HG02571 (cell line): Measurements from ENCODE around the gene CRHR2.

Source experiments
- ATAC-seq: cut with Tn5 transposase; IDR thresholded peaks from one replicate; pipeline ENCODE4 v1.9.1; 2021; ENCODE audit warnings: mild to moderate bottlenecking, moderate library complexity; ENCODE audit not compliant: unreplicated experiment

CRHR2 gene

GRCh38 chr7:30707391-30708357, 25.4 kb upstream of the CRHR2 start:
- no peak for ATAC-seq

DNA sequence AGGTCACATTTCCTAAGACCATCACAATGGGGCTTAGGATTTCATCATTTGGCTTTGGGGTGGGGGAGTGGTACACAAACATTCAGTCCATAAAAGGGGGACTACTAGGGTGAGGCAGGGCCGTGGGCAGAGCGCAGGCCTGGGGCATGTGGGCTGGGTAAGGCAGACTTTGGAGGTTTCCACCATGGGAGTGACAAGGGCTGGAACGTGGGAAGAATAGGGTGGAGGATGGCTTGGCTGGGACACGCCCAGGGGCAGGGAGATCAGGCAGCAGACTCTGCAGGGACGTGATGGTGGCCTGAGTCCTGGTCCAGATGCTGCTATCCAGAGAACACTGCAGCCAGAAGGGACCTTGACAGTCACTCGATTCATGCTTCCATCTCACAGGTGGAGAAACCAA, 24.7 kb upstream of the CRHR2 start:
- ATAC-seq: no peak

GRCh38 chr7:30706316-30706715, 24.1 kb upstream of the CRHR2 start:
- ATAC-seq: no peak

- ATAC-seq: no peak
Observed at GRCh38 chr7:30705596-30705995, 23.3 kb upstream of the CRHR2 start.

DNA sequence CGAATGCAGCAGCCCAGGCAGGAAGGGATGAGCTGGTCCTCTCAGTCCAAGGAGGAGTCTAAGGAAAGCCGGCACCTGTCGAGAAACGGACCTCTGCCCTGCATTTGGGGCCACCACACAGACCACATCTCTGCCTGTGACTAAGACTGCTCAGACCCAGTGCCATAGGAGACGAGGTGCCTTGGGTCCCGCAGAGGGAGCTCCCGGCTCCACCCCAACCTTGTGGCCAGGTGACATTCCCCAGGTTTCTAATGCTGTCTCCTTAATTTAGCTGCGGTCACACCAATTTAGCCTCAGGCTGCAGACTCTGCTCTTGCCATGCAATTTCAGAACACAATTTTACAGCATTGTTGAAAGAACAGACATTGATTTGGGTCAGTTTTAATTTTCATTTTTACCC, 22.8 kb upstream of the CRHR2 start:
- no peak for ATAC-seq

DNA sequence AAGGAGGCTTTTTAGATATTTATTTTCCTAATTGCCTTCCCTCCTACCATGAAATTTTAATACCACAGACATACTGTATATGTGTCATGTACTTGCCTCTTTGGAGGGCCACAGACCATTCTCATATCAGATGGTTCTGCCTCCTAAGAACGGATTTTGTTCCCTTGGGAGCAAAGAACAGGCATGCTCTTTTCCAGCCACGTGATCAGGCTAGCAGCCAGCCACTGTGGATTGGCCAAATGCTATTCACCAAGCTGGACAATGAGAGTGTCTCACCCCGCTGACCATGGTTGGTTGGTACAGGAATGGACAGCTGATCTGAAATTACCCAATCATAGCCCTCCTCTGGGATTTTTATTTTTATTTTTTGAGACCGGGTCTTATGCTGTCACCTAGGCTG, 21.5 kb upstream of the CRHR2 start:
- no peak for ATAC-seq

DNA sequence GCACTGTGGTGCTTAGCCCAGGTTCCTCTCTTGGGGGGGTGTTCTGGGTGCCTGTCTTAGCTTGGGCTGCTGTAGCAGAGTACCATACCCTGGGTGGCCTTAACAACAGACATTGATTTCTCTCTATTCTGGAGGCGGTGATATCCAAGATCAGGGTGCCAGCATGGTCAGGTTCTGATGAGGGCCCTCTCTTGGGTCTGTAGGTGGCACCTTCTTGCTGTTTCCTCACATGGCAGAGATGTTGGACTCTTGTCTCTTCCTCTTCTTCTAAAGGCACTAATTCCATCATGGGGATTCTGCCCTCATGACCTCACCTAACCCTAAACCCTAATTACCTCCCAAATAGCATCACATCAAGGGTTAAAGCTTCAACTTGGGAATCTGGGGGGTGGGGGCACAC, 19.9 kb upstream of the CRHR2 start:
- ATAC-seq: no peak

GRCh38 chr7:30700941-30701340, 18.7 kb upstream of the CRHR2 start:
- no peak for ATAC-seq

DNA sequence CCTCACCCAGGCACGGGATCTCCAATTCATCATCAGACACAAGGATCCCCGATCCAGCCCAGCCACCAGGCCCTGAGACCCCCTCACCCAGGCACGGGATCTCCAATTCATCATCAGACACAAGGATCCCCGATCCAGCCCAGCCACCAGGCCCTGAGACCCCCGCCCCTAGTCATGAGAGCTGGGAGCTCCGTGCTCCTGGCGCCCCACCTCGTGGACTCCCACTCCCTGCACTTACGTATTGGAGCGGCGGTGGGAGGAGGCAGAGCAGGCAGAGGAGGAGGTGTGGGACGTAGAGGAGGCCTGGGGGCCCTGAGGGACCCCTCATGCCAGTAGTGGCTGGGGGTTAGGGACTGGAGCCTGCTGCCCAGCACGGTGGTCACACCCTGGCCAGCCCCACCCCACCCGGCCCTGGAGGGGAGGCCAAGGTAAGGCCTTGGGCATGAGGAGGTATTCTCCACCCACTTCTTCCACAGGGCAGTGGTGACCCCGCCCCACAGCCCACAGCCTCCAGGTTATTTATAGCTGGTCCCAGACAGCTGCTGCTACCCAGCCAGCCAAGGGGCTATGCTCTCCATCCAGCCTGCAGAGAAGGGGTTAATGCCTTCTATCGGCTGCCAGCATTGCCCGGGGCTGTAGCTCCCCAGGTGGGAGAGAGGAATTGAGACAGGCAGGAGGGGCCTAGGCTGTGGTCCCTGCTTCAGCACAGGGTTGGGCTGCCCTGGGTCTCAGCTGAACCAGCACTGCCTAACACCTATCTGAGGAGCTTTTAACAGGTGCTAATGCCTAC, 17.6 kb upstream of the CRHR2 start:
- no peak for ATAC-seq

GRCh38 chr7:30698481-30698880, 16.2 kb upstream of the CRHR2 start:
- ATAC-seq: no peak

- no peak for ATAC-seq
Observed at GRCh38 chr7:30697719-30698460, 15.6 kb upstream of the CRHR2 start.

DNA sequence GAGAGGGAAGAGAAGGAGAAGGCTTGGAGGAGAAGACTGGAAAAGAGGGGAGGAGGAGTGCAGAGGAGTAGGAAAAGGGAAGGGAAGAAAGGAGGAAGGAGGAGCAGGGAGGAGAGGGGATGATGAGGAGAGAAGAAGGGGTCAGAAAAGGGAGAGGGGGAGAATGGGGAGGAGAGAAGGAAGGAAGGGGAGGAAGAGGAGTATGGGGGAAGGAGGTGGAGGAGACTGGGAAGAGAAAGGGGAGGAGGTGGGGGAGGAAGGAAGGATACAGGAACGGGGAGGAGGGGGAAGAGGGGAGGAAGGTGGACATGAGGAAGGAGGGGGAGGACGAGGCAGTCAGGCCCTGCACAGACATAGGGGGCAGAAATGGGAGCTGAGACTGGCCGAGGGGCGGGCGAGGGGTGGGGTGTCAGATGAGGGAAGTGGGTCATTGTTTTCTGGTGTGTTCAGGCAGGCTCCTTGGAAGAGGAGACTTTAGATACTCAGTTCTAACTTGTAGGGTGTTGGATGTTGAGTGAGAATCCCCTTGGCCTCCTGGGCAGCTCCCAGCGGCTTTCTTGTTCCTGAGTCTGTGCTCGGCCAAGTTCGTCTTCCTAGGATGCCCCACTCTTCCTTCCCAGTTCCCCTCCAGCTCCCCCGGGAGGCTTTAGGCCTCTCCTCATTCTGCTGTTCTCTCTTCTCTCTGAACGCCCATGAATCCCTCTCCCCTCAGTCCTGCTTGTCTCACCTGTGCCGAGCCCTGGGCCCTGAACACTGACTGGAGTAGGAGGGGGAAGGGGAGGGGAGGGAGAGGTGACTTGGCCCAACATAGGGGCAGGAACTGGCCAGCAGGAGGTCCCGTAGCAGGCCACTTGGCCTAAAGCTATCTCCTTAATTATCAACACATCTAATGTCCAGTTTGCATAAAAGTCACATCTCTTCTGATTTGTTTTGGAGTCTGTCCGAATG, 12.8 kb upstream of the CRHR2 start:
- ATAC-seq: no peak

DNA sequence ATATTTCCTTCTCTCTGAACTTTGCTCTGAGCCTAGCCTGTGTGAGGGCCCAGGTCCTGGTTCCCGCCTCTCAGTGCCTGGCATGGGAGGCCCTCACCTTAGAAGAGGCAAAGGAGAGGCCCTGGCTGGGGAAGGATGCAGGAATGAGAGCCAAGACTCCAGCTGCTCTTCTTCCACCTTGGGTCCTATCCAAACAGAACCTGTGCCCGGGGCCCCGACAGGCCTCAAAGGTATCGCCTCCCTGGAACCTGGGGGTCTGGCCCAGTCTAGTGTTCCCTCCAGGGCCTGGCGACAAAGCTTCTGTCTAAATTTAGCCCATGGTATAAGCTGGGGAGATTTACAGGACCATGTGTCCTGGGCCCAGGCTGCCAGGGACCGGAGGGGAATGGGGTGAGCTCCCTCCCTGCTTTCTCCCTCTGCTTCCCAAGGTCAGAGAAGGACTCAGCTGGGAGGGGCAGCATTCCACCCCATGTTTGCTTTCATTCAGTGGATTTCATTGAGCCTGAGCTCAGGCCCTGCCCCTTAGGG, 12.0 kb upstream of the CRHR2 start:
- ATAC-seq: no peak

- no peak for ATAC-seq
Observed at GRCh38 chr7:30692882-30693281, 10.6 kb upstream of the CRHR2 start.

GRCh38 chr7:30692438-30692837, 10.2 kb upstream of the CRHR2 start:
- ATAC-seq: no peak

DNA sequence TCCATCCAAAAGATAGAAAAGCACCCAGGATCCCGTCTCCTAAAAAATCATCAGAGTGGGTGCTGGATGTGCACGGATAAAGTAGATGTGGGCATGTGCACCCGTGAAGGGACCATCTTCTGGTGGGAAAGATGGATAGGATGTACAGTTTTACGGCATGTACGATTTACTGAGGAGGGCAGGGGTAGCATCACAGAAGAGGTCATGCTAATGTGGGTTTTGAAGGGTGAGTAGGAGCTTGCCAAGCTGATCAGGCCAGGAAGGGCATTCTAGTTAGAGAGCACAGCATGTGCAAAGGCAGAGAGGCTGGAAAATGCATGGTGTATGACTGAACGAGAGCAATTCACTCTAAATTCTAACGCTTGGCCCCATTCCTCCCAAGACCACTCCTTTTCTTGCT, 7.8 kb upstream of the CRHR2 start:
- no peak for ATAC-seq

GRCh38 chr7:30688718-30689221, 6.5 kb upstream of the CRHR2 start:
- ATAC-seq: no peak

- ATAC-seq: no peak
Observed at GRCh38 chr7:30687604-30688003, 5.3 kb upstream of the CRHR2 start.

DNA sequence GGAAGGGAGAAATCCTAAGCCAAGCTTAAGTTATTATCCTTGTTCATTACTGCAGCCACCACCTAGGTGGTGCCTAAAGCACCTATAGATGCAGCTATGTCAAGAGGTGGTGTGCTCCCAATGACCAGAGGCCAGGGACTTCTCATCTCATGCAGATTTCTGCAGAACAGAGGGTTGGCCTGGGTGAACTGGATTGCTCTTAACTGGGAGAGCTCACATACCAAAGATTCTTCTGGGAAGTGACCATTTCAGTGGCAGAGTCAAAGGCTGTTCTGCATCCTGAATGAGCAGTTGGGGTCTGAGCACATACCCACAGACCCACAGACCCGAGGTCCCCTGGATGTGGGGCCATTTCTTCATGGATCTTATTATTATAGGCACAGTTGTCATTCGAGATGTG, 2.1 kb upstream of the CRHR2 start:
- ATAC-seq: no peak

DNA sequence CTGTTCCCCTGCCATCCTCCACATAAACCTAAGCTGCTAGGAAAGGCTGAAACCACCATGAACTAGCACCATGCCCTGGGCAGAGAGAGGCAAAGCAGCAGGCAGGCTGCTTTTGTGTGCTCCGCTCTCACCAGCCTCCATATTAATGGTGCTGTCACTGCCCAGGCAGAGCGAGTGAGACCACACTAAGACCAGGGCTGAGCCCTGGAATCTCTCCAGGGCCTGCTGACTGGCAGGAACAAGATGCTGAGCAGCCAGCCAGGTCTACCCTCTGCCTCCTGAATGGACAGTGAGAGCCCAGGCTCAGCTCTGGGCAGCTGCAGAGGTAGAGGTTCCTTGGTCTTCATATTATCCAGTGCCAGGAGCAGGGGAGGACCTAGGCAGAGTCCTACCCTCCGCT, 1.6 kb upstream of the CRHR2 start:
- no peak for ATAC-seq
